Small intestine (tissue), 16 donors: ENCODE results near the gene CASP8AP2. TPM values are rescaled to one million over a fixed set of nuclear protein-coding genes. Genes with fewer than 3 reads are reported as not detected.
"Not testable (repeated sequence)": the region's sequence is repeated elsewhere in the genome, so short reads cannot be mapped to it uniquely, and the experiment has no call there.

Experiments
- DNase-seq, 2 donors: peaks; one replicate each; pipeline versions ENCODE4 v3.0.0 to v3.0.0-alpha.2; 2013
- FAIRE-seq: peaks from 2 replicates; lab custom pipeline; 2012; peaks lifted over from hg19 to GRCh38; lab: Jason Lieb, UNC
- H3K27ac ChIP-seq, 3 donors: one replicate each; pipeline ENCODE4 v1.5.1; 2013; ENCODE audit warnings: low read length in 2 of 3, mild to moderate bottlenecking in 2 of 3, control low read depth in 1 of 3, inconsistent platforms in 1 of 3, low read depth in 1 of 3, moderate library complexity in 1 of 3
- H3K27me3 ChIP-seq, 3 donors: one replicate each; pipeline ENCODE4 v1.6.1; 2013; ENCODE audit warnings: low read length in 3 of 3, inconsistent platforms in 1 of 3; ENCODE audit not compliant: control insufficient read depth in 3 of 3, insufficient read depth in 3 of 3
- H3K36me3 ChIP-seq, 3 donors: one replicate each; pipeline ENCODE4 v1.6.1; 2013; ENCODE audit warnings: low read length in 3 of 3, inconsistent platforms in 1 of 3, low read depth in 1 of 3, mild to moderate bottlenecking in 1 of 3, moderate library complexity in 1 of 3; ENCODE audit not compliant: control insufficient read depth in 3 of 3, insufficient read depth in 2 of 3
- H3K4me1 ChIP-seq, 3 donors: one replicate each; pipeline ENCODE4 v1.6.1; 2013; ENCODE audit warnings: low read length in 2 of 3, inconsistent platforms in 1 of 3, low read depth in 1 of 3, mild to moderate bottlenecking in 1 of 3, moderate library complexity in 1 of 3; ENCODE audit not compliant: control insufficient read depth in 3 of 3, insufficient read depth in 2 of 3
- H3K4me3 ChIP-seq, 3 donors: one replicate each; pipeline ENCODE4 v1.5.1; 2013; ENCODE audit warnings: low read length in 3 of 3, control low read depth in 1 of 3, inconsistent platforms in 1 of 3, low read depth in 1 of 3, mild to moderate bottlenecking in 1 of 3, moderate library complexity in 1 of 3
- H3K9me3 ChIP-seq, 2 donors: one replicate each; pipeline ENCODE4 v1.6.1; 2013; ENCODE audit warnings: low read depth in 1 of 2, low read length in 1 of 2; ENCODE audit not compliant: control insufficient read depth in 2 of 2, insufficient read depth in 1 of 2
- WGBS, 3 donors: extraction: QIAGEN DNeasy Blood & Tissue Kit; methylation state at CpG; one replicate each; pipeline ENCODE4 v1.1.7; 2013; 5-methylcytosine and 5-hydroxymethylcytosine counted together
- long read RNA-seq, 10 donors: transcript quantifications; one replicate each; lab custom pipeline, GENCODE V29; 2026
- polyA plus RNA-seq, 4 donors: library from polyadenylated mRNA; stranded (reverse) in 3 of 4; unstranded in 1 of 4; fragments of 200-250 nt in 3 of 4; fragments of 120-200 nt in 1 of 4; gene quantifications; one replicate each; pipeline versions ENCODE4 v1.2.1 to v1.2.3, GENCODE V29; 2013
- donor health status: healthy with polysubstance abuse.
- donor health status: control.
- donor health status: control.
- donor health status: Bipolar disorder and iron deficiency.
- donor health status: healthy.

Gene CASP8AP2
- 10 to 100 TPM in 1 of 4 donors, 1 to 10 TPM in 3; 1.4 to 13.6 (median 4.0) TPM for polyA plus RNA-seq
- long read RNA-seq, donor 1, partial matches to known transcripts: 5 of 6 reads
- long read RNA-seq, donor 1, other reads (novel, unspliced or antisense): 0 of 6 reads
- long read RNA-seq, donor 2, partial matches to known transcripts: 0 of 1 reads
- long read RNA-seq, donor 2, other reads (novel, unspliced or antisense): 0 of 1 reads
- long read RNA-seq, donor 3, partial matches to known transcripts: 9 of 13 reads
- long read RNA-seq, donor 3, other reads (novel, unspliced or antisense): 0 of 13 reads
- long read RNA-seq, donor 4: 0 reads
- long read RNA-seq, donor 5, partial matches to known transcripts: 7 of 7 reads
- long read RNA-seq, donor 5, other reads (novel, unspliced or antisense): 0 of 7 reads
- long read RNA-seq, donor 6: 0 reads
- long read RNA-seq, donor 7, partial matches to known transcripts: 0 of 2 reads
- long read RNA-seq, donor 7, other reads (novel, unspliced or antisense): 0 of 2 reads
- long read RNA-seq, donor 8: 0 reads
- long read RNA-seq, donor 9, partial matches to known transcripts: 0 of 1 reads
- long read RNA-seq, donor 9, other reads (novel, unspliced or antisense): 0 of 1 reads
- long read RNA-seq, donor 10, partial matches to known transcripts: 11 of 14 reads
- long read RNA-seq, donor 10, other reads (novel, unspliced or antisense): 0 of 14 reads

DNA sequence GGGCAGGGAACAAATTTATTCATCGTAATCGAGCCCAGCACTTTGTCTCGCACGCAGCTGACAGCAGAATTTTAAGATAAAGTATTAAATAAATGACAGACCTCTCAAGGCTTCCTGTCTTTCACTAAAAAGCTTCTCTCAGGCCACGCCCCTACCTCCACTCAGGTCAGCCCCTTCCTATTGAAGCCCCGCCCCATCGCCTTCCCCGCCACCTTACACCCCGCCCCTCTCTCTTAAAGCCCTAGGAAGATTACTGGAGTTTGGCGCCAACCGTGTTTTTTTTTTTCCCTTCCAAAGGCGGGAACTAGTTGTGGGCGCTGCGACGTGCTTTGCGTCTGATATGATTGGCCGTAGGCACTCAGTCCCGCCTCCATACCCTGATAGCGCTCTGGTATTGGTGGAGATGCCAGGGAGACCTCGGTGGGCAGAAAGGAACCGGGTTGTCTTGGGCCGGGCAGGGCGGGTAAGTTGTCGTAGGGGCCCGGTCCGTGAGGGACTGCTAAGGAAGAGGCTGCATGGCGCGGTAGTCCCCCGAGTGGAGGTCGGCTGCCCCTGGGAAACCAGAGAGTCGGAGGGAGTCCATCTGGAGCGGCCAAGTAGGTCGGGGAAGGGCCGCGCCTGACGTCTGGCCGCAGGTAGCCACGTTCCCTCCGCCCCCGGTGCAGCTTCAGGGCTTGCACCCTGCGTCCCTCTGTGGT lies at the start of gene CASP8AP2:
Gene CASP8AP2 (plus strand): TSS at position 409 of the 698 bp plus-strand sequence.
- 0 to 1% (median 0%) methylated on average over 38 to 41 of the region's 41 CpGs for WGBS, 3 donors
- FAIRE-seq (peak; percentile 59), DNase-seq (peak; percentile 98 to 100)
- Histone ChIP-seq H3K4me3 (peak within 1 kb of the TSS; percentile 64 to 96 (median 84)), H3K9me3 (no peaks in the 10 kb centered on the region), H3K27me3 (no peaks in the 10 kb centered on the region), H3K36me3 (peaks cover 0 to 6% (median 2%) of the 10 kb centered on the region in 3 donors), H3K4me1 (peaks cover 4 to 6% (median 6%) of the 10 kb centered on the region in 3 donors), H3K27ac (peak within 1 kb of the TSS; percentile 79 to 95 (median 91))

DNA sequence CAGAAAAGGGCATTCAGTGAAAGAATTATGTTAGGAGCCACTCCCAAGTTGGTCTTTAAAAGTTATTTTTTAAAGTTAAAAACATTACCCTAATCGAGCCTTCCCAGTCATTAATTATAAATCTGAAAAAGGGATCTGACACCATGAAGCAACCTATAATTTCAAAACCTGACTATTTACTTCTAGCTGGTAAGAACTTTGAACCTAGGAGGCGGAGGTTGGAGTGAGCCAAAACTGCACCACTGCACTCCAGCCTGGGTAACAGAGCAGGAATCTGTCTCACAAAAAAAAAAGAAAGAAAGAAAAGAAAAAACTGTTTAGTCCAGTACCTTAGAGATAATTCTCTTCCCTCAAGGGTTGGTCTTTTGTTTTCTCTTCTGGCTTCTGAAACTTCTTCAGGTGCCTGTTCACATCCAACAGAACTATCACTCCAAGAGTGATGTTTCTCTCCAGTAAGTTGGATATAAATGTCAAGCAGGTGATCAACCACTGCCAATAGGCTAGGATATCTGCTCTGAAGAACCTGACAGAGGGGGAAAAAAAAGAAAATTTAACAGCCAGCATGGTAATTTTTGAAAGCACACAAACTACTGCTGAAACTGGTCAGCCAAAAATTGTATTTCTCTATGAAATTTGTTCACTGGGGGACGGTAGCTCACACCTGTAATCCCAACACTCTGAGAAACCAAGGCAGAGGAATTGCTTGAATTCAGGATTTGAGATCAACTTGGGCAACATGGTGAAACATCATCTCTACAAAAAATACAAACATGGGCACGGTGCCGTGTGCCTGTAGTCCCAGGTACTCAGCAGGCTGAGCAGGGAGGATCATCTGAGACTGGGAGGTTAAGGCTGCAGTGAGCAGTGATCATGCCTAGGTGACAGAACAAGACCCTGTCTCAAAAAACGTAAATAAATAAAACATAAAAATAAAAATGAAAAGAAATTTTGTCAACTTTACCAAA lies 48.3 kb upstream of the CASP8AP2 start:
- peaks cover 5 to 32% (median 13%) of the 10 kb centered on the region in 3 donors for H3K36me3 ChIP-seq
- H3K4me3 ChIP-seq: no peak overlapping the region
- no peak for FAIRE-seq
- no peak overlapping the region for H3K27ac ChIP-seq
- H3K4me1 ChIP-seq: no peaks in the 10 kb centered on the region
- H3K27me3 ChIP-seq: no peaks in the 10 kb centered on the region
- no peak for DNase-seq
- WGBS, 3 donors: 91 to 94% (median 93%) methylated on average over 6 of the region's 6 CpGs
- peaks cover 0 to 26% of the 10 kb centered on the region in 2 donors for H3K9me3 ChIP-seq

DNA sequence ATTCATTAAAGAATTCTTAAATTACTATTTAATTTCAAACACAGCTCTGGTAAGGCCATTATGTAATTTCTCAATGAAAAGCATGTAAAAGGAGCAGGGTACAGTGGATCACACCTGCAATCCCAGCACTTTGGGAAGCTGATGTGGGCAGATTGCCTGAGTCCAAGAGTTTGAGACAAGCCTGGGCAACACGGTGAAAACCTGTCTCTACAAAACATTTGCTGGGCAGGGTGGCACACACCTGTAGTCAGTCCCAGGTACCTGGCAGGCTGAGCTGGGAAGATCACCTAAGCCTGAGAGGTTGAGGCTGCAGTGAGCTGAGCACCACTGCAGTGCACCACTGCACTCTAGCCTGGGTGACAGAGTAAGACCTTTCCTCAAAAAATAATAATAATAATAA lies 47.5 kb upstream of the CASP8AP2 start:
- Histone ChIP-seq H3K9me3 (peaks cover 0 to 26% of the 10 kb centered on the region in 2 donors), H3K4me3 (no peak overlapping the region), H3K27me3 (no peaks in the 10 kb centered on the region), H3K27ac (no peak overlapping the region), H3K4me1 (no peaks in the 10 kb centered on the region), H3K36me3 (peaks cover 5 to 37% (median 13%) of the 10 kb centered on the region in 3 donors)
- FAIRE-seq: no peak
- DNase-seq: no peak
- WGBS, 3 donors: 92 to 94% (median 93%) methylated on average over 1 of the region's 1 CpG

DNA sequence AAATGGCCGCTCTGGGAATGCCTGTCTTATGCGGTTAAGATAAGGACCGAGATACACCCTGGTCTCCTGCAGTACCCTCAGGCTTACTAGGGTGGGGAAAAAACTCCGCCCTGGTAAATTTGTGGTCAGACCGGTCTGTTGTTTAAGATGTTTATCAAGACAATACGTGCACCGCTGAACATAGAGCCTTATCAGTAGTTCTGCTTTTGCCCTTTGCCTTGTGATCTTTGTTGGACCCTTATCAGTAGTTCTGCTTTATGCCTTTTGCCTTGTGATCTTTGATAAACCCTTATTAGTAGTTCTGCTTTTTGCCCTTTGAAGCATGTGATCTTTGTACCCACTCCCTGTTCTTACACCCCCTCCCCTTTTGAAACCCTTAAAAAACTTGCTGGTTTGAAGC lies 46.4 kb upstream of the CASP8AP2 start:
- not testable (repeated sequence) for H3K27me3 ChIP-seq, H3K4me1 ChIP-seq, H3K27ac ChIP-seq, FAIRE-seq, H3K4me3 ChIP-seq
- 18 to 69% (median 55%) methylated on average over 7 of the region's 7 CpGs for WGBS, 3 donors
- peak; percentile 5 to 70 for DNase-seq
- Histone ChIP-seq H3K36me3 (peaks cover 5 to 37% (median 16%) of the 10 kb centered on the region in 3 donors), H3K9me3 (peaks cover 0 to 20% of the 10 kb centered on the region in 2 donors)

DNA sequence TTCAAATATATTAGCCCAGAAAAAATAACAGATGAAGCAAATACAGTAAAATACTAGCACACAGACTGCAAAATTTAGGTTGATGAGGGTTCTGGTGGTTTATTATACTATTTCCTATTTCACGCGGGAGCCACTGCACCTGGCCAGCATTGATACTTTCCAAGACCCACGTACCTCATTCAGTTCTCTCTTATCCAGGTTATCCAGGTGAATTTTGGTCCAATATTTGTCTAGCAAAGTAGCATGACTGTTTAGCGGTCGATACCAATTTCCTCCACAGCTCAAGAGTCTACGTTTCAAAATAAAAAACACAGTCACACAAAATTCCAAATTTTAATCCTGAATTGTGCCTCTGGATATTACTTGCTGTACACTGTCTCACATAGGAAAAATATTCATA lies 44.8 kb upstream of the CASP8AP2 start:
- H3K36me3 ChIP-seq: peaks cover 8 to 36% (median 16%) of the 10 kb centered on the region in 3 donors
- H3K4me3 ChIP-seq: no peak overlapping the region
- H3K9me3 ChIP-seq: peaks cover 0 to 20% of the 10 kb centered on the region in 2 donors
- peaks cover 0 to 9% (median 0%) of the 10 kb centered on the region in 3 donors for H3K4me1 ChIP-seq
- DNase-seq: no peak
- no peak for FAIRE-seq
- no peak overlapping the region for H3K27ac ChIP-seq
- 90 to 99% (median 95%) methylated on average over 6 of the region's 6 CpGs for WGBS, 3 donors
- no peaks in the 10 kb centered on the region for H3K27me3 ChIP-seq

DNA sequence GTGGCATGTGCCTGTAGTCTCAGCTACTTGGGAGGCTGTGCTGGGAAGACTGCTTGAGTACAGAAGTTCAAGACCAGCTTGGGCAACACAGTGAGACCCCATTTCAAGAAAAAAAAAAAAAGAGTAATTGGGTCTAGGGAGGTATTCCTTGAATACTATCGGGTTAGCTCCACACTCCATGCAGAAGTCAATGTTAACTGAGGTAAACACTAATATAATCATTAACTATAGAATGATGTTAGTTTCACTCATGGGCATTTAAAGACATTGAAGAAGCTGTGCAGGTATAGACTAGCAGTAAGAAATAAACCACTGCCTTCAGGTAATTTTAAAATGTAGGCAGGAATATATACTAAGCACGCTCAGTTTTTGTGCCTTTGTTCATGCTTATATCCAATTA lies 42.7 kb upstream of the CASP8AP2 start:
- H3K27ac ChIP-seq: no peak overlapping the region
- 71 to 79% (median 74%) methylated on average over 2 of the region's 2 CpGs for WGBS, 3 donors
- no peak overlapping the region for H3K4me3 ChIP-seq
- H3K9me3 ChIP-seq: peaks cover 0 to 20% of the 10 kb centered on the region in 2 donors
- H3K27me3 ChIP-seq: no peaks in the 10 kb centered on the region
- H3K36me3 ChIP-seq: peaks cover 6 to 36% (median 10%) of the 10 kb centered on the region in 3 donors
- no peak for FAIRE-seq
- peaks cover 0 to 9% (median 0%) of the 10 kb centered on the region in 3 donors for H3K4me1 ChIP-seq
- DNase-seq: peak in 1 of 2 donors; percentile 16

DNA sequence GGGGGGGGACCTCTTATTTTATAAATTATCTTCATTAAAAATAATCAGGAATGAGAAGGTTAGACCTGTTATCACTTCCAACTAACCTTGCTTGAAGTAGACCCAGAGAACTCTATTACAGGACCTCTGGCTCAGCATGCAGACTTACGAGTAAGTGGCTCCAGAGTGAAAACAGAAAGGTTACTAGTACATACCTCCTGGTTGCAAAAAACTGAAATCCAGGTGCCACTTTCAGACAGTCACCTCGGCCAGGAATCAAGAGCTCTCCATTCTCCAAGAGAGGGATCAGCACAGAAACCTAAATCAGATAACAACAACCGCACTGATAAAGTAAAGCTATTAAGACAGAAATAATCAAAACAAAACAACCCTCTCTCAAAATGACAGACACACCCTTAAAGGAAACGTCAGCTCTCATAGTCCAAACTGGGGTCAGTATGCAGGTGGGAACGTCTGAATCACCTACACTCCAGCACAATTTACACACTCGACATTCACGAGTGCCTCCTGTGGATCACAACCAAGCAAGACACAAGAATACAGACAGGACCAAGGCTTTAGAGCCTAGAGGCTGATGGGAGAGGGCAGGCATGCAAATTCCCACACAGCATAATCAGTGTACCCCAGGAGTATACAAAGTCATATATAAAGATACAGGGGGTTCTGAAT lies 41.9 kb upstream of the CASP8AP2 start:
- H3K36me3 ChIP-seq: peaks cover 7 to 35% (median 10%) of the 10 kb centered on the region in 3 donors
- no peak for FAIRE-seq
- H3K4me3 ChIP-seq: no peak overlapping the region
- H3K9me3 ChIP-seq: peaks cover 0 to 13% of the 10 kb centered on the region in 2 donors
- 24 to 65% (median 46%) methylated on average over 7 of the region's 7 CpGs for WGBS, 3 donors
- H3K27ac ChIP-seq: peak overlapping the region in 1 of 3 donors; percentile 13
- DNase-seq: peak; percentile 46 to 72
- H3K4me1 ChIP-seq: peaks cover 0 to 9% (median 0%) of the 10 kb centered on the region in 3 donors
- no peaks in the 10 kb centered on the region for H3K27me3 ChIP-seq
